GM21786 (cell line): ENCODE measurements around the gene LOXL3.
A peak's percentile ranks its signal among the peaks of the same experiment; 100 is the strongest.
"Not testable (repeated sequence)": the region's sequence is repeated elsewhere in the genome, so short reads cannot be mapped to it uniquely, and the experiment has no call there.

Experiments
- ATAC-seq: cut with Tn5 transposase; IDR thresholded peaks from one replicate; pipeline ENCODE4 v1.9.1; 2021; ENCODE audit not compliant: unreplicated experiment

Gene LOXL3

GRCh38 chr2:74495440-74495839 lies 58.3 kb downstream of the LOXL3 start:
- ATAC-seq = no peak

DNA sequence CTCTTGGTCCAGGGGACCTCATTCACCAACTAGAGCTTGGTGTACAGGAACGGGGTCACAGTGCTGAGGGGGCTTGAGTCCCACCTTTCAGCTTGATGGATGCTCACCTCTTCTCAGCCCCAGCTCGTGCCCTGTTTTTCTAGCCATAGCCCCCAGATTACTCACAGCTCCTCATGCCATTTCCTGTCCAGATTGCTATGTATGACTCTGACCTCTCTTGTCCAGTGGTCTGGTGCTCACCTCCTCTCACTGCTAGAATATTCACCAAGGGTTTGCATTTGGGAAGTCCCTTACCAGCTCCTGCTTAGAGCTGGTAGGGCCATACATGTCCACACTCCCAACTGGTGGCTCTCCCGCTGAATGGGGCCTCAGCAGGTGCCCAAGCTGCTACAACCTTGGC lies 60.2 kb downstream of the LOXL3 start:
- ATAC-seq = no peak

DNA sequence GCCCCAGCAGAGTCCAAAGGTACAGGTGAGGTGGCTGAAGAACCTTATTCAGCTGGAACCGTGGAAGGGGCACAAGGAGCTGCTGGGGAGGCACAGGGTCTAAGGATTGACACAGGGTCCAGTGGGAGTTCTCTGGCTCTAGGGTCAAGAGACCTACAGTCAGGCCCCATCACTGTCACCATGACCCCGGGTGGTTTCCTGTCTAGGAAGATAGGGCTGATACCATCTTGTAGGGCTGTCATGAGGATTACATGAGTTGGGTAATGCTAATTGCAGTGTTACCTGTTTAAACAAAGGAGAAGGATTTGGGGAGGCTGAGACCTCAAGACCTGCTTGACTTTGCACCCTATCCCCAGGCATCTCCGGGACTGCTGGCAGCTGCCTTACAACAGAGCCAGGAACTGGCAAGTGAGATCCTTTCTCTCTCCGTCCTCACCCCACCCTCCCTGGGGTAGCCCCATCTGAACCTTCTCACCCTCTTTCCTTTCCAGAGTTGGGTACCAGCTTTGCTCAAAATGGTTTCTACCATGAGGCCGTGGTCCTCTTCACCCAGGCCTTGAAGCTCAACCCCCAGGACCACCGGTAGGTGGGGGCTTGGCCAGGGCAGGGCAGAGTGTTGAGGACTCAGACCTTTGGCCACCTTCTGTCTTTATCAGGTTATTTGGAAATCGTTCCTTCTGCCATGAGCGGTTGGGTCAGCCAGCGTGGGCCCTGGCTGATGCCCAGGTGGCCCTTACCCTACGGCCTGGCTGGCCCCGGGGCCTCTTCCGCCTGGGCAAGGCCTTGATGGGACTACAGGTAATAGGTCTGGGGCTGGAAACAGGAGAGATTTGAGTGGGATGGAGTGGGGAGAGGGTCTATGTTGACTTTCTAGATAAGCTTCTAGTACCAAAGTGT lies 61.8 kb downstream of the LOXL3 start:
- no peak for ATAC-seq

DNA sequence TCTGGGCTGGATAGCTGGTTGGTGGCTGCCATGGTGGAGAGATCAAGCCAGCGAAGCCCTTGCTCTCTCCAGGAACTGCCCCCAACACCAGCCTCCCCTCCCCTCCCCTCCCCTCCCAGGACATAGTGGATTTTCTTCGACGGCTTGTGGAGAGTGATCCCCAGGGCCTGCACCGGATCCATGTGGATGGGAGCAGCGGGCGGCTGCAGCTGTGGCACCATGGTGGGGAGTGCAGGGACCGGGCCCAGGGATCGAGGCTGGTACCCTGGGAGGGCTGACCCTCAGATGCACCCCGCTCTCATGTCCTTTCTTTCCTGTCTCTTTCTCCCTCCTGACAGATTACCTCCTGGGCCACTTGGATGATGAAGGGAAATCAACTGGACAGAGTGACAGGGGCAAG lies 63.8 kb downstream of the LOXL3 start:
- ATAC-seq = no peak

DNA sequence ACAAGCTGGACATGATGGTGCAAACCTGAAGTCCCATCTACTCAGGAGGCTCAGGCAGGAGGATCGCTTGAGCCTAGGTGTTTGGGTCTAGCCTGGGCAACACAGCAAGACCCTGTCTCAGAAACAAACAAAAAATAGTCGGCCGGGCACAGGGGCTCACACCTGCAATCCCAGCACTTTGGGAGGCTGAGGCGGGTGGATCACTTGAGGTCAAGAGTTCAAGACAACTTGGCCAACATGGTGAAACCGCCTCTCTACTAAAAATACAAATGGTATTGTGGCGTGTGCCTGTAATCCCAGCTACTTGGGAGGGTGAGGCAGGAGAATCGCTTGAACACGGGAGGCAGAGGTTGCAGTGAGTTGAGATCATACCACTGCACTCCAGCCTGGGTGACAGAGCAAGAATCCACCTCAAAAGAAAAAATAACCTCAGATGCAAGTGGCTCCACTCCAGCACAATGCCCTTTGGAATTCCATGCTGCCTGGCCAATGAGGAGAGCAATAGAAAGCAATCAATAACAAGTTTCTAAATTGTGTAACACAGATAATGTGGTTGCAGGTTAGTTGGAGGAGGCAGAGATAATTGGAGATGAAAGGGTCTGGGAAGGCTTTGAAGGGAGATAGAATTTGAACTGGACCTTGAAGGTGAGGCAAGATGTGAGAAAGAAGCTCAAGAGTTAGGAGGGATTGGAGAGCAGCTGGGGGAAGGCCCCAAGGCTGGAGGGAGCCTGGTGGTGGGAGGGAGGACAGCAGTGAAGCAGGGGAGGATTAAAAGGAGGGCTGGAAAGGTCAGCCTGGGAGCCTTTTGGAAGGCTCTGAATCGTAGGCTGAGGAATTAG lies 64.9 kb downstream of the LOXL3 start:
- no peak for ATAC-seq

GRCh38 chr2:74486141-74486540 lies 67.6 kb downstream of the LOXL3 start:
- ATAC-seq = no peak

DNA sequence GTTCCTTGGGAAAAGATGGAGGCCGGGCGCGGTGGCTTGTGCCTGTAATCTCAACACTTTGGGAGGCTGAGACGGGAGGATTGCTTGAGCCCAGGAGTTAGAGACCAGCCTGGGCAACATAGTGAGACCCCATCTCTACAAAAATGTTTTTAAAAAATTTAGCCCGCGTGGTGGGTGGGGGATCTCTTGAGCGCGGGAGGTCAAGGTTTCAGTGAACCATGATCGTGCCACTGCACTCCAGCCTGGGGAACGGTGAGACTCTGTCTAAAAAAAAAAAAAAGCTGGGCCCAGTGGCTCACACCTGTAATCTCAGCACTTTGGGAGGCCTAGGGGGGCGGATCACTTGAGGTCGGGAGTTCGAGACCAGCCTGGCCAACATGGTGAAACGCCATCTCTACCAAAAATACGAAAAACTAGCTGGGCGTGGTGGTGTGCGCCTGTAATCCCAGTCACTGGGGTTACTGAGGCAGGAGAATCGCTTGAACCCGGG lies 70.0 kb downstream of the LOXL3 start:
- ATAC-seq = not testable (repeated sequence)

- ATAC-seq = peak; percentile 92
These were observed 70.7 kb downstream of the LOXL3 start, which contains the start of the genes CCDC142 and TTC31 for GRCh38 chr2:74482801-74483674. CCDC142 (minus strand) TSS chr2:74482998; CDS start chr2:74482837, 161 bp downstream. TTC31 (plus strand) TSS chr2:74483081; CDS start chr2:74483096, 15 bp downstream.
